ENCODE data around the gene C14orf180.

DNA sequence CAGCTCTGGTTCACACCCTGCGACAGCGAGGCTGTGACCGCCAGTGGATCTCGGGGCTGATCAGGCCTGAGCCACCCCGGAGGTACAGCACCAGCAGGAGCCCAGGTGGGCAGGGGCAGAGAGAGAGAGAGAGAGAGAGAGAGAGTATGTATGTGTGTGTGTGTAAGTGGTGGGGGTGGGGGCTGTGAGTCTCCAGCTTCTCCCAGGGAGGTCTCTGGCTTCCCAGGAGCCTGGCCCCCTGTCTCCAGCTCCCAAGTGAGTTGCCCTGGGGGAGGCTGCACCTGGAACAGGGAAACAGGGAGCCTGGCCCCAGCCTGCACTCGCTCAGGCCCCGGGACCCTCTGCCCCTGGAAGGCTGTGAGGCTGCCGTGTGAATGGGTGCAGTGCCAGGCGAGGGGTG lies 2.0 kb downstream of the C14orf180 start:
- TF ChIP-seq POLR2A (IDR thresholded peaks at IDR 0.05) = no peak
- TF ChIP-seq, protein P1, sequence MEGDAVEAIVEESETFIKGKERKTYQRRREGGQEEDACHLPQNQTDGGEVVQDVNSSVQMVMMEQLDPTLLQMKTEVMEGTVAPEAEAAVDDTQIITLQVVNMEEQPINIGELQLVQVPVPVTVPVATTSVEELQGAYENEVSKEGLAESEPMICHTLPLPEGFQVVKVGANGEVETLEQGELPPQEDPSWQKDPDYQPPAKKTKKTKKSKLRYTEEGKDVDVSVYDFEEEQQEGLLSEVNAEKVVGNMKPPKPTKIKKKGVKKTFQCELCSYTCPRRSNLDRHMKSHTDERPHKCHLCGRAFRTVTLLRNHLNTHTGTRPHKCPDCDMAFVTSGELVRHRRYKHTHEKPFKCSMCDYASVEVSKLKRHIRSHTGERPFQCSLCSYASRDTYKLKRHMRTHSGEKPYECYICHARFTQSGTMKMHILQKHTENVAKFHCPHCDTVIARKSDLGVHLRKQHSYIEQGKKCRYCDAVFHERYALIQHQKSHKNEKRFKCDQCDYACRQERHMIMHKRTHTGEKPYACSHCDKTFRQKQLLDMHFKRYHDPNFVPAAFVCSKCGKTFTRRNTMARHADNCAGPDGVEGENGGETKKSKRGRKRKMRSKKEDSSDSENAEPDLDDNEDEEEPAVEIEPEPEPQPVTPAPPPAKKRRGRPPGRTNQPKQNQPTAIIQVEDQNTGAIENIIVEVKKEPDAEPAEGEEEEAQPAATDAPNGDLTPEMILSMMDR (IDR thresholded peaks at IDR 0.05) = no peak
